ENCODE results near the gene PDGFRA. TPM values are rescaled to one million over a fixed set of nuclear protein-coding genes. Genes with fewer than 3 reads are reported as not detected.
"Not testable (repeated sequence)": the region's sequence is repeated elsewhere in the genome, so short reads cannot be mapped to it uniquely, and the experiment has no call there.

PDGFRA gene
- total RNA-seq, 6 experiments from 2014 or later, result 28.9 to 94.2 (median 88.3) TPM

- TF ChIP-seq CTCF (IDR thresholded peaks at IDR 0.05), result no peak
- DNase-seq, result no peak
- peaks cover 36% of the 10 kb centered on the region for H3K4me1 Mint-ChIP-seq (ENCODE audit: low read depth)
- H3K9me3 Mint-ChIP-seq, result peaks cover 30% of the 10 kb centered on the region
- no peak overlapping the region for H3K4me3 Mint-ChIP-seq
- peaks cover 39% of the 10 kb centered on the region for H3K36me3 Mint-ChIP-seq (ENCODE audit: low read depth)
- H3K27me3 Mint-ChIP-seq (ENCODE audit: insufficient read depth), result peaks cover 2% of the 10 kb centered on the region; the same call in 1 of the 2 replicates
- no peak overlapping the region for H3K27ac Mint-ChIP-seq
These were observed 8.7 kb downstream of the PDGFRA start for GRCh38 chr4:54237770-54238169.

- Mint-ChIP-seq H3K4me3 (no peak overlapping the region), H3K9me3 (peaks cover 36% of the 10 kb centered on the region), H3K27me3 (ENCODE audit: insufficient read depth) (peaks cover 2% of the 10 kb centered on the region; the same call in 1 of the 2 replicates), H3K4me1 (ENCODE audit: low read depth) (peaks cover 36% of the 10 kb centered on the region), H3K27ac (no peak overlapping the region), H3K36me3 (ENCODE audit: low read depth) (peaks cover 45% of the 10 kb centered on the region)
- no peak for TF ChIP-seq CTCF (IDR thresholded peaks at IDR 0.05)
- DNase-seq, result no peak
These were observed 9.3 kb downstream of the PDGFRA start for GRCh38 chr4:54238389-54238788.

GRCh38 chr4:54241268-54241823 is 12.3 kb downstream of the PDGFRA start:
- not testable (repeated sequence) for H3K27me3 Mint-ChIP-seq (ENCODE audit: insufficient read depth); H3K4me3 Mint-ChIP-seq; H3K27ac Mint-ChIP-seq
- Mint-ChIP-seq H3K36me3 (ENCODE audit: low read depth) (peaks cover 58% of the 10 kb centered on the region), H3K4me1 (ENCODE audit: low read depth) (peaks cover 11% of the 10 kb centered on the region), H3K9me3 (peaks cover 59% of the 10 kb centered on the region)
- DNase-seq, result peak; percentile 15

GRCh38 chr4:54243541-54243940 is 14.4 kb downstream of the PDGFRA start:
- peaks cover 70% of the 10 kb centered on the region for H3K9me3 Mint-ChIP-seq
- not testable (repeated sequence) for DNase-seq; H3K27me3 Mint-ChIP-seq (ENCODE audit: insufficient read depth); H3K4me3 Mint-ChIP-seq; H3K27ac Mint-ChIP-seq; H3K4me1 Mint-ChIP-seq (ENCODE audit: low read depth)
- H3K36me3 Mint-ChIP-seq (ENCODE audit: low read depth), result peaks cover 52% of the 10 kb centered on the region

GRCh38 chr4:54252312-54252711 is 23.2 kb downstream of the PDGFRA start:
- 0 out of 2 replicates have a peak, but pooled peaks have one; percentile 16 for TF ChIP-seq CTCF (IDR thresholded peaks at IDR 0.05)
- not testable (repeated sequence) for H3K9me3 Mint-ChIP-seq; H3K36me3 Mint-ChIP-seq (ENCODE audit: low read depth); H3K27me3 Mint-ChIP-seq (ENCODE audit: insufficient read depth); H3K4me3 Mint-ChIP-seq; DNase-seq
- Mint-ChIP-seq H3K27ac (peak overlapping the region; percentile 33; the same call in 1 of the 2 replicates), H3K4me1 (ENCODE audit: low read depth) (peaks cover 42% of the 10 kb centered on the region)

- peak overlapping the region; percentile 82 for H3K27ac Mint-ChIP-seq
- peaks cover 6% of the 10 kb centered on the region for H3K36me3 Mint-ChIP-seq (ENCODE audit: low read depth)
- no peaks in the 10 kb centered on the region for H3K9me3 Mint-ChIP-seq
- peaks cover 2% of the 10 kb centered on the region; the same call in 1 of the 2 replicates for H3K27me3 Mint-ChIP-seq (ENCODE audit: insufficient read depth)
- no peak for TF ChIP-seq CTCF (IDR thresholded peaks at IDR 0.05)
- peaks cover 51% of the 10 kb centered on the region for H3K4me1 Mint-ChIP-seq (ENCODE audit: low read depth)
- DNase-seq, result peak; percentile 28
- H3K4me3 Mint-ChIP-seq, result peak overlapping the region; percentile 35; the same call in 1 of the 2 replicates
These were observed 25.2 kb downstream of the PDGFRA start for GRCh38 chr4:54254116-54254914.
